GM21723 (cell line): Measurements from ENCODE around the gene KRTAP1-1.
"Not testable (repeated sequence)": the region's sequence is repeated elsewhere in the genome, so short reads cannot be mapped to it uniquely, and the experiment has no call there.

Experiments
- ATAC-seq: cut with Tn5 transposase; IDR thresholded peaks from one replicate; pipeline ENCODE4 v1.9.1; 2021; ENCODE audit warnings: mild to moderate bottlenecking, moderate library complexity; ENCODE audit not compliant: unreplicated experiment

KRTAP1-1 gene

DNA sequence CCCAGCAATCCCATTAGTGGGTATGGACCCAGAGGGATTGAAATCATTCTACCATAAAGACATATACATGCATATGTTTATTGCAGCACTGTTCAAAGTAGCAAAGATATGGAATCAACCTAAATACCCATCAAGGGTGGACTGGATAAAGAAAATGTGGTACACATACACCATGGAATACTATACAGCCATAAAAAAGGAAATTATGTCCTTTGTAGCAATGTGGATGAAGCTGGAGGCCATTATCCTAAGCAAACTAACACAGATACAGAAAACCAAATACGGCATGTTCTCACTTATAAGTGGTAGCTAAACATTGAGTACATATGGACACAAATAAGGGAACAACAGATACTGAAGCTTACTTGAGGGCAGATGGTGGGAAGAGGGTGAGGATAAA is 16.3 kb upstream of the KRTAP1-1 start:
- ATAC-seq: no peak

GRCh38 chr17:41055130-41055529 is 13.9 kb upstream of the KRTAP1-1 start, which contains the start of gene KRTAP2-2:
Gene KRTAP2-2, minus strand, starts transcription at chr17:41055230. Its CDS starts 19 bp downstream, at chr17:41055211.
- not testable (repeated sequence) for ATAC-seq

GRCh38 chr17:41054556-41054955 is 13.3 kb upstream of the KRTAP1-1 start:
- not testable (repeated sequence) for ATAC-seq

DNA sequence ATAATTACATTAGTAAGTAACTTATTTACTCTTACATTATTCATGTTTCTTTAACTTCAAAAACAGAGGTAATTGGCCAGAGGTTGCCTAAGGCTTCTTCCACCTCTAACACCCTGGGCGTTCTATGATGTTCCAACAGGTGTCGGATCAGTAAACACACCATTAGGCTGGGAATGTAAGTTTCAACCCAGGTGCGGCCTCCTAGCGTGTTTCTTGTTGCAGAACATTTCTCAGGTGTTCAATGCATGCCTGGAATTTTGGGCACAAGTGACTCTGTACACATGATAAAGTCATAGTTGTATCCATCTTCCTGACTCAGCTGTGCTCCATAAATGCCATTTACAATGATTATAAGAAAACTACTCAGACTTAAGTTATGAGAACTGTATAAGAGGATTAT is 12.8 kb upstream of the KRTAP1-1 start:
- no peak for ATAC-seq

DNA sequence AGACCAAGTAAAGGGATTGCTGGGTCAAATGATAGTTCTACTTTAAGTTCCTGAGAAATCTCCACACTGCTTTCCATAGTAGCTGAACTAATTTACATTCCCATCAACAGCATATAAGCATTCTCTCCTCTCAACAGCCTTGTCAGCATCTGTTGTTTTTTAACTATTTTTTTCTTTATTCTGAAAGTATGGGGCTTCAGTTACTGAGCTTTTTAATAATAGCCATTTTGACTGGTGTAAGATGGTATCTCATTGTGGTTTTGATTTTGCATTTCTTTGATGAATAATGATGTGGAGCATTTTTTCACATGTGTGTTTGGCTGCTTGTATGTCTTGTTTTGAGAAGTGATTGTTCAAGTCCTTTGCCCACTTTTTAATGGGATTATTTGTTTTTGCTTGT is 11.3 kb upstream of the KRTAP1-1 start:
- no peak for ATAC-seq

DNA sequence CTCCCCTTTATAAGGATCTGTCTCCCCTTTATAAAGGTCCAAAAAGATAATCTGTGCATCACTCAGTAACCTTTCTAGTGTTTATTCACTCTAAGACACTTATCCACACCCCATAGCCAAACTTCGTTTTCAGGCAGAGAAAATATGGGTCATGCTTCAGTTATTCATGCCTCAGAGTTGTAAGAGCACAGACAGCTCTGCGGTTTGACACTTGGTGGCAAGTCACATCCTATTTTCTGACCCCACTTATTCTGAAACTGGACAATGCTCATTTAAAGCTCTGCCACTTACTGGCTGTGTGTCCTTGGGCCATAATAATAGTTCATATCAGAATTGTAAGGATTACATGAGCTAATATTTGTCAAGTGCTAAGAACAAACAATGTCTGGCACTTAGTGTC is 7.9 kb upstream of the KRTAP1-1 start:
- ATAC-seq: no peak

DNA sequence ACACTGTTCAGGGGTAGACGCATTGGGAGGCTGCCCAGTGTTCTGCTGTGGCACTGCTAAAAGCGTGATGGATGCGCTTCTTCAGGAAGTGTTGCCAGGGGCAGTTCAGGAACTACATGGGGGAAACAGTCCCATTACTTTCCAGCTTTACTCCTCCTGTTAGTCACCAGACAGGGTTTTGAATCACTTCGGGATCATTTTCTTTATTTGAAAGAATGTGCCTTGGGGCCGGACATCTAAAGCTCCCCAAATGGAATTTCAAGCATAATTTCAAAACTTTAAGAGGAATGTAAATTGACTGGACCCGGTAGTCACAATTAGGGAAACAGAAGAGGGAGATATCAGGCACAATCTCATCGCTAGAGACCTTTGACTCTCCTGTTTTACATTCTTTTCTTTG is 7.2 kb upstream of the KRTAP1-1 start:
- no peak for ATAC-seq

- ATAC-seq: not testable (repeated sequence)
These were observed 5.7 kb upstream of the KRTAP1-1 start, which contains the start of gene KRTAP2-1 for GRCh38 chr17:41046735-41047465. Gene KRTAP2-1, minus strand, starts transcription at chr17:41047316. Its CDS starts 49 bp downstream, at chr17:41047267.

DNA sequence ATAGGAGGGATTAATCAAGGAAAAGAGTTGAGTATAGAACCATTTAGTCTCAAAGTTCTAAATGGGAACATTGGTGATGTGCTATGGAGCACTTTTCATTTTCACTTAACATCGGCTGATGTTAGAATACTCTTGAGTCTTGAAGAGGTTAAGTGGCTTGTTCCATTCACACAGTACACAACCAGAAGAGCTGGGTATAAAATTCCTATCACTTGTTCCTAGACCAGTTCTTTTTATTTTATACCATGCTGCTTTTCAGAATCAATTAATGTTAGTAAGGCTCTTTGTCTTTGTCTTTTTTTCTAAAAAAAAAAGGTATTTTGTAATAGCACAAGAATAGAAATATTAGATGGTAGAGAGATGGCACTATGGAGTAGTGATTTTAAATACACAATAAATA is 1.7 kb upstream of the KRTAP1-1 start:
- ATAC-seq: no peak

- no peak for ATAC-seq
These were observed 3.3 kb downstream of the KRTAP1-1 start for GRCh38 chr17:41037853-41038350.

DNA sequence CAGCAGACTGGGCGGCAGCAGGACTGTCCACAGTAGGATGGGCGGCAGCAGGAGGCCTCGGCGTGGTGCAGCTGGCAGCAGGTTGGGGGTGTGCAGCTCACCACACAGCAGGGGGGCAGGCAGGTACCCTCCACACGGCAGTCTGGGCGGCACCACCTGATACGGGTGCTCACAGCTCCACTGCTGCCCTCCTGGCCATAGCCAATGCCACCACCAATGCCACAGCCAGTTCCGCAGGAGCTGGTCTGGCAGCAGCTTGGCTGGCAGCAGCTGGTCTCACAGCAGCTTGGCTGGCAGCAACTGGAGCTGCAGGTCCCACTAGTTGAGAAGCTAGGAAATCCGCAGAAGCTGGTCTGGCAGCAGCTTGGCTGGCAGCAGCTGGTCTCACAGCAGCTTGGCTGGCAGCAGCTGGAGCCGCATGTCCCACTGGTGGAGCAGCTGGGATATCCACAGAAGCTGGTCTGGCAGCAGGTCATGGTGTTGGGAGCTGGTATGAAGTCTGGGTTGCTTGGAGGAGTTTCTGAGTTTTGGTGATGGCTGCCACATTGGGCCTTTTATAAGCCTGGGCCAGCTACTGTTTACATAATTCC is 6.8 kb downstream of the KRTAP1-1 start, which contains the start of gene KRTAP1-3:
Gene KRTAP1-3 (minus strand): TSS at position 529 of the 590 bp plus-strand sequence. CDS start 53 bp downstream, at position 476.
- not testable (repeated sequence) for ATAC-seq

DNA sequence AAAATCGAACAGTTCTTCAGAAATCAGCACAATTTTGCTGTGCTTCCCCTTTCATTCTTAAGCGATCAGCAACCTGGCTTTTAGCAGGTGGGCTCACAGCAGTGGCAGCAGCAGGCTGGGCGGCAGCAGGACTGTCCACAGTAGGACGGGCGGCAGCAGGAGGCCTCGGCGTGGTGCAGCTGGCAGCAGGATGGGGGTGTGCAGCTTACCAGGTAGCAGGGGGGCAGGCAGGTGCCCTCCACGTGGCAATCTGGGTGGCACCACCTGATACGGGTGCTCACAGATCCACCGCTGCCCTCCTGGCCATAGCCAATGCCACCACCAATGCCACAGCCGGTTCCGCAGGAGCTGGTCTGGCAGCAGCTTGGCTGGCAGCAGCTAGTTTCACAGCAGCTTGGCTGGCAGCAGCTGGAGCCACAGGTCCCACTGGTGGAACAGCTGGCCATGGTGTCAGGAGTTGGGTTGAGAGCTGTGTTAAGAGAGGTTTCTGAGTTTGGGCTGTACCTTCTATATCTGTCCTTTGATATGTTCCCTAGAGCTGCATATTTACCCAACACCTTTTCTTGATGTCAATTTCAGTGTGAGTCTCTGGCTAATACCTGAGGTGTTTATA is 11.5 kb downstream of the KRTAP1-1 start, which contains the start of gene KRTAP1-4:
Gene KRTAP1-4 (minus strand): TSS at position 563 of the 613 bp plus-strand sequence. CDS start 117 bp downstream, at position 446.
- no peak for ATAC-seq

GRCh38 chr17:41026715-41027471 is 14.4 kb downstream of the KRTAP1-1 start, which contains the start of gene KRTAP1-5:
Gene KRTAP1-5, minus strand, starts transcription at chr17:41027208. Its CDS starts 53 bp downstream, at chr17:41027155.
- no peak for ATAC-seq

DNA sequence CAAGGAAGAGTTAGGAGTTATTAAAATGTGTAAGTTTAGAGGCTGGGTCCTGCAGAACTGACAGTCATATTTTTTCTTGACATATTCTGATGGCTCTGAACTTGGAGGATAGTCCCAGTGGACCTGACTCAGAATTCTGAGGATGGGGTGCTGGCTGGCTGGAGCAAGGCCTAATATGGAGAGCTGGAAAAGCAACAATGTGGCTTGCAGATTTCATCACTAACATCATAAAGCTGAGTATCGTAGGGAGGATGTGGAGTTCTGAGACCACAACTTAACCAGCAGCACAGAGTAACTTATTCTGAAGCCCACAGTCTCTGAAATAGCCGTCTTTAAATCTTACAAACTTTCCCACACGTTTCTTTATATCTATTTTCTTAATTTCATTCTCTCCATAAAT is 16.6 kb downstream of the KRTAP1-1 start:
- ATAC-seq: no peak

DNA sequence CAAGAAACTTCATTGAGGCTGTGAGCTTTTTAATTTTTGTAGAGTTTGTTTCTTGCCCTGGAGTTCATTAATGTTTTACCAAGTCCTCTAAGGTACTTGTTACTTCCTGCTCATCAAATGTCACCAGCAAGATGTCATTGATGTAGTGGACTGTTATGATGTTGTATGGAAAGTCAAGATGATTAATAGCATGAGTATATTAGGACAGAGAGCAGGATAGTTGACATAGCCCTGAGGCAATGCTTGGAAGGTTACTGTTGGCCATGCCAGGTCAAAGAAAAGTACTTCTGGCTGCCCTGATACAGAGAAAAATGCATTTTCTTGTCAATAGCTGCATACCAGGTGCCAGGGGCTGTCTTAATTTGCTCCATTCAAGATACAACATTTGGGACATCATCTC is 20.9 kb downstream of the KRTAP1-1 start:
- ATAC-seq: no peak

GRCh38 chr17:41019415-41019814 is 21.8 kb downstream of the KRTAP1-1 start:
- no peak for ATAC-seq

- no peak for ATAC-seq
These were observed 22.7 kb downstream of the KRTAP1-1 start for GRCh38 chr17:41018541-41018940.

DNA sequence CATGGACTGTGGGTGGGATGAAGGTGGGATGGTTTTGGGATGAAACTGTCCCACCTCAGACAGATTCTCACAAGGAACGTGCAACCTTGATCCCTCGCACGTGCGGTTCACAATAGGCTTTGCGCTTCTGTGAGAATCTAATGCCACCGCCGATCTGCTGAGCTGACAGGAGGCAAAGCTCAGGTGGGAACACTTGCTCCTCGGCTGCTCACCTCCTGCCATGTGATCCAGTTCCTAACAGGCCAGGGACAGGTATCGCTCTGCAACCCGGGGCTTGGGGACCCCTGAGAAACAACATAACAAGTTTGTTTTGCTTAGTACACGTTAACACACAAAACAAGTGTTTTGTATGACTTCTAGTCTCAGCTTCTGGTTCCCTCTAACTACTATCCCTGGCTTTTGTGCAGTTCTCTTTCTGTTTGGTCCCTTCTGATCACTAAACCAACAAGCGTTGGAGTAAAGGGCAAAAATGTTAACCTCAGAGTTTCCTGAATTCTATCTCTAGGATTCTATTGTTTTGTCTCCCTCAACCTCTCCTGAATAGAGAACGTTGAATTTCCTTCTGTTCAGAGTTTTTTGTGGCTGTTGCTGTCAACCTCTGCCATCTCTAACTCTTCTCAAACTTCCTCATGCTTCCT is 24.6 kb downstream of the KRTAP1-1 start:
- ATAC-seq: no peak

DNA sequence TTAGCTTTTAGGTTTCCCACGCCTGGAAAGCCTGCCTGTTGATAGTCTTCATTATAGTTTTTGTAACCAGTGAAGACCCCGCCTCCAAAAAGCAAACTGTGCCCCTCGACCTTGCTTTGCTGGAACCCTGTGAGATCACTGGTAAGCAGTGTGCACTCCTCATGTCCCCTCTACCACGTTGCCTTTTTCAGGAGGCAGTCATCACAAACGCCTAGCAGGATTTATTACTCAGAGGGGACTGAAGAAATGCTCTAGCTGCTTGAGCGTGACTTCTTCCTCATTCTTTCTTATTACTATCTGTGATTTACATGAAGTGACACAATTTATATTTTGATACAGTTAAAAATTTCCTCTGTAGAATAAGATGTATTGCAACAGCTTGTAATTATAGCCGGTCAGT is 25.8 kb downstream of the KRTAP1-1 start:
- ATAC-seq: no peak

DNA sequence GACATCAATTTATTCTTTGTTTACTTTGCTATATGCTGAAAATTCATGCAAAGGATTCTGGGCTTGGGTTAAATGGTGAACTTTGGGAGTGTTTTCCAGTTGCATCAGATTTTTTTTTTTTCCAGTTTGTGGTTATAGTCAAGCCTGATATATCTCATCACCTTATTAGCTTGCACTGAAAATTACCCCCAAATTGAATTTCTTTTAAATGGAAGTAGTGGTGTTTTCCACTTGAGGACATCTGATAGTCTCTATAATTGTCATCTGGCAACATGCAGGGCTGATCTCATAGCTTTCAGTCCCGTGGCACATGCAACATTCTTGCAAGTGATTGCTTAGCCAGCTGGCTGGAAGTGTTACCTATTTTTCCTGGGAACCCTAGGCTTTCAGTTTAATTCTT is 27.6 kb downstream of the KRTAP1-1 start:
- ATAC-seq: no peak
